Lower leg skin (tissue), 4 donors: ENCODE data around the gene AGMO. TPM values are rescaled to one million over a fixed set of nuclear protein-coding genes. Genes with fewer than 3 reads are reported as not detected.
"Not testable (repeated sequence)": the region's sequence is repeated elsewhere in the genome, so short reads cannot be mapped to it uniquely, and the experiment has no call there.

Source experiments
- DNase-seq, 2 donors: peaks; one replicate each; pipeline ENCODE4 v3.0.0-alpha.2; 2019; ENCODE audit warnings: low spot score in 2 of 2
- H3K4me3 ChIP-seq: fragments of 200-600 bp; sonication (generic); 2 replicates; pipeline ENCODE4 v1.5.1; 2017; ENCODE audit warnings: mild to moderate bottlenecking, low read depth; ENCODE audit not compliant: poor library complexity, severe bottlenecking
- POLR2A ChIP-seq, 2 donors: fragments of 450-650 bp; IDR thresholded peaks; one replicate each; pipeline ENCODE4 v1.6.1; 2016 to 2017; ENCODE audit warnings: antibody characterized with exemption in 2 of 2, mild to moderate bottlenecking in 1 of 2, moderate library complexity in 1 of 2
- WGBS, 2 donors: methylation state at CpG; one replicate each; pipeline ENCODE4 v1.1.5; 2018; 5-methylcytosine and 5-hydroxymethylcytosine counted together
- intact Hi-C: fragments of 100-400 bp; cut with DNase I; formaldehyde crosslinking; loops from one replicate; pipeline ENCODE4 v1.15.0; 2023; ENCODE audit warnings: low total_unique reads
- total RNA-seq, 4 donors: library from RNA; depleted of rRNA; stranded (reverse); fragments of >200 nt; gene quantifications; one replicate each; pipeline ENCODE4 v1.1.0, GENCODE V29; 2016
- TF ChIP-seq, protein P1 (sequence below), 3 donors: fragments of 450-650 bp; IDR thresholded peaks; one replicate each; pipeline ENCODE4 v1.5.1; 2016; ENCODE audit warnings: antibody characterized with exemption in 3 of 3, mild to moderate bottlenecking in 3 of 3, moderate library complexity in 2 of 3

AGMO gene
- total RNA-seq, 4 donors from 2014 or later, result 0.15 to 0.58 (median 0.22) TPM; not detected in 1

DNA sequence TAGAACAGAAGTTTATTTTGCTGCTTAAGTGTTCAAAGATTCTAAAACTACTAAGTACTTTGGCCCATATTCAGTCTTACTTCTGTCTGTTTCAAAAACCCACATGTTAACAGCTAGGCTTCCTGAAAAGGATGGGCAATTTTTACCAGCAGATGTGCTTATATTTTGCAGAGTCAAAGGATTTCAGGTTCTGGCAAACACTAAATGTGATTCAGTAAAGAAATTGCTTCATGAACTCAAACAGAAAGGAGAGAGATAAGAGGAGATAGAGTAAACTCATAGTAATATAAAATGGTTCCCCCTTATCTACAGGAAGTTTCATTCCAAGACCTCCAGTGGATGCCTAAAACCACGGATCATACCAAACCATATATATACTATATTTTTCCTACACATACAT lies 248.5 kb downstream of the AGMO start:
- WGBS, 2 donors, result 80 to 83% methylated on average over 1 of the region's 1 CpG
- no peak for TF ChIP-seq POLR2A (IDR thresholded peaks at IDR 0.05)
- TF ChIP-seq, protein P1, sequence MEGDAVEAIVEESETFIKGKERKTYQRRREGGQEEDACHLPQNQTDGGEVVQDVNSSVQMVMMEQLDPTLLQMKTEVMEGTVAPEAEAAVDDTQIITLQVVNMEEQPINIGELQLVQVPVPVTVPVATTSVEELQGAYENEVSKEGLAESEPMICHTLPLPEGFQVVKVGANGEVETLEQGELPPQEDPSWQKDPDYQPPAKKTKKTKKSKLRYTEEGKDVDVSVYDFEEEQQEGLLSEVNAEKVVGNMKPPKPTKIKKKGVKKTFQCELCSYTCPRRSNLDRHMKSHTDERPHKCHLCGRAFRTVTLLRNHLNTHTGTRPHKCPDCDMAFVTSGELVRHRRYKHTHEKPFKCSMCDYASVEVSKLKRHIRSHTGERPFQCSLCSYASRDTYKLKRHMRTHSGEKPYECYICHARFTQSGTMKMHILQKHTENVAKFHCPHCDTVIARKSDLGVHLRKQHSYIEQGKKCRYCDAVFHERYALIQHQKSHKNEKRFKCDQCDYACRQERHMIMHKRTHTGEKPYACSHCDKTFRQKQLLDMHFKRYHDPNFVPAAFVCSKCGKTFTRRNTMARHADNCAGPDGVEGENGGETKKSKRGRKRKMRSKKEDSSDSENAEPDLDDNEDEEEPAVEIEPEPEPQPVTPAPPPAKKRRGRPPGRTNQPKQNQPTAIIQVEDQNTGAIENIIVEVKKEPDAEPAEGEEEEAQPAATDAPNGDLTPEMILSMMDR (IDR thresholded peaks at IDR 0.05), result no peak
- no peak overlapping the region for H3K4me3 ChIP-seq
- no peak for DNase-seq
- intact Hi-C loops, result no loop called here

DNA sequence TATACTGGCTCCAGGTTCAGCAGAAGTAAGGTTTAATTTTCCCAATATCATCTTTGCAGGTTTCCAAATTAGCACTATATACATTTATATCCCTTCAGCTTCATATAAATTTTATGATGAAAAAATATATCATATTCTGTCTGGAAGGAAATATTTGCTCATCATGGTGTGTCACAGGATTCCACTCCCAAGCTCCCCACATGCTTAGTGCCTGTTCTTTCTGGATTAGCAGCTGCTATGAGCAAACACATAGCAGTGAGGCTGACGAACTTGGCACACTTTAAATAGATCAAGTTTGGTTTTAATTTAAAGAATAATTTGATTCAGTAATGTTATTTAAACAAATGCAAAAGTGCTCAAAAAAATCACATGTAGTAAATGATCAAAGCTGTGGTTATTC lies 251.9 kb downstream of the AGMO start:
- 58 to 66% methylated on average over 1 of the region's 1 CpG for WGBS, 2 donors
- intact Hi-C loops, result loop anchor here (10.0 kb wide), 1 partner anchor 765 kb away; no protein-coding TSS in a partner anchor
- no peak for DNase-seq
- no peak overlapping the region for H3K4me3 ChIP-seq
- no peak for TF ChIP-seq POLR2A (IDR thresholded peaks at IDR 0.05)
- TF ChIP-seq, protein P1 (IDR thresholded peaks at IDR 0.05), result no peak

DNA sequence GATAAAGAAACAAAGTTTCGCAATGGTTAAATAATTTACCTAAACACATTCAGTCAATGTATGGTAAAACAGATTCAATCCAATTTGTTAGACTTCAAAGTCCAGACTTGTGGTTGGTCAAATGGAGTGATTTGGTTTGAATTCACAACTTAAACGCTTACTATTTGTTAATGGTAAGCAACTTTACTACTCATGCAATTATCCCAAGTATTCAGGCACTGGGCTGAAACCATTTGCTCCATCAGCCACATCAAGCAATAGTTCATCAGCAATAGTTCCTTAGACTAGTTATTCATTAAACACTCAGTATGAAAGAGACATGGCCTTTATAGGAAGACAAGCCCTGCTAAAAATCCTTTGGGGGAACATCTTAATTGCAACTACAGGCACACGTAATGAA lies 253.0 kb downstream of the AGMO start:
- intact Hi-C loops, result loop anchor here (10.0 kb wide), 1 partner anchor 766 kb away; no protein-coding TSS in a partner anchor
- whole genome bisulfite sequencing, 2 donors, result 92 to 94% methylated on average over 3 of the region's 3 CpGs
- no peak for TF ChIP-seq POLR2A (IDR thresholded peaks at IDR 0.05)
- no peak for DNase-seq
- no peak overlapping the region for H3K4me3 ChIP-seq

DNA sequence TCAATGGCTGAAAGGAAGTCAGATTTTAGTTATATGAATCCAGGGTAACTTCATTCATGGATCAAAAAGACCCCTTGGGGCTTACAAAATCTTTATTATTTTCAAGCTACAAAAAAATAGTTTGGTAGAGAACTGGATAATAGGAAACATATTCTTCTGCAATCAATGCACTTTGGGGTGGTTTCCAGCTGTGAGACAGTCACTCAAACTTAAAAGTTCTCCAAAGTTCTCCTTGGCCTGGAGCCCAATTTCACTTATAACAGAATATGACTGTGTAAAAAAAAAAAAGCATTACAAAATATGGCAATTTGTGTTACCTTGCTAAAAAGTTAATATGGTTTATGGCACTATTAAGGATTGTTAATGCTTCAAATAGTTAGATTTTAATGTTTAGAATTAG lies 255.5 kb downstream of the AGMO start:
- no peak for TF ChIP-seq POLR2A (IDR thresholded peaks at IDR 0.05)
- TF ChIP-seq, protein P1 (IDR thresholded peaks at IDR 0.05), result no peak
- intact Hi-C loops, result loop anchor here (10.0 kb wide), 1 partner anchor 769 kb away; no protein-coding TSS in a partner anchor
- DNase-seq, result no peak
- H3K4me3 ChIP-seq, result no peak overlapping the region

DNA sequence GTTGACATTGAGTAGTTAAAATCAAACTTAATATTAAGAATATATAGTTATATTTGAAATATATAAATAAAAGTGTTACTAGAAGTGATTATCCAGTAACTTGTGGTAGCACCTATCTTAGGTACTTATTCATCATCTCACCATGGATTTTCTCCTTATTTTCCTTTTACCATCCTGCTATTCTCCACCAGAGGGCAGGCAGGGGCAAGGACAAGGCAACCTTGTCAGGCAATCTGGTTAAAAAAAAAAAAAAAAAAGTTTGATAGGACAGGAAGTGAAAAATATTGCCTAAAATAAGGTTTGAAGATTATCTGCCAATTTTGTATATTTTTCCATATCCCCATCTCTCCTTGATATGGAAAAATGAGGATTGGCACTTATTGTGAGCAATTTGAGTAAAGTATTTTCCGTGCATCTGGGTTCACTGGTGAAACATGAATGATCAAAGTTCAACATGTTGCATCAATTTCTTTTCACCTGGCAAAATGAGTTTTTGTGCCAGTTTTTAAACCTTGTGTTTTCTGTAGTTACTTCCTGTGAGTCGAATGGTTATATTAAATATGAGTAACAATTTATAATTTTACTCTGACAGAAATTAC lies 256.7 kb downstream of the AGMO start:
- DNase-seq, result peak in 1 of 2 donors; percentile 77
- WGBS, 2 donors, result 42 to 49% methylated on average over 2 of the region's 2 CpGs
- intact Hi-C loops, result loop anchor here (10.0 kb wide), 1 partner anchor 770 kb away; no protein-coding TSS in a partner anchor
- TF ChIP-seq POLR2A (IDR thresholded peaks at IDR 0.05), result no peak
- TF ChIP-seq, protein P1 (IDR thresholded peaks at IDR 0.05), result no peak
- no peak overlapping the region for H3K4me3 ChIP-seq

DNA sequence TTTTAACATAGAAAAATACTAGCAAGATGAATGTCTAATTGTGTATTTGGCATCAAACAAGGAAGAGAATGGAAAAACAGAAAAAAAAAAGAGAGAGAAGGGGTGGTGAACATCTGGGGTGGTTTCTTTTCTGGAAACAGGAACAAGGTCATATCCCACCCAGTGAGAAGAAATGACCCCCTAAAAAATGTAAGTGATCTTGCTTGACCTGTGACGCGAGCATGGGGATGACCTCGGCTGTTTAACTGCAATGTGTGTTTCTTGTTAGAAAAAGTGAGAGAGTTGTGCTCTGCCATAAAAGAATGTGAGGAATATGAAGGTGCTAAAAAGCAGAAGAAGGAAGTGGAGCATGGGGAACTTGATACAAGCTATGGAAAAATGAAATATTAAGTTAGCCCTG lies 258.5 kb downstream of the AGMO start:
- no peak for DNase-seq
- intact Hi-C loops, result loop anchor here (10.0 kb wide), 1 partner anchor 771 kb away; no protein-coding TSS in a partner anchor
- 79 to 85% methylated on average over 3 of the region's 3 CpGs for WGBS, 2 donors
- TF ChIP-seq, protein P1 (IDR thresholded peaks at IDR 0.05), result no peak
- no peak overlapping the region for H3K4me3 ChIP-seq

DNA sequence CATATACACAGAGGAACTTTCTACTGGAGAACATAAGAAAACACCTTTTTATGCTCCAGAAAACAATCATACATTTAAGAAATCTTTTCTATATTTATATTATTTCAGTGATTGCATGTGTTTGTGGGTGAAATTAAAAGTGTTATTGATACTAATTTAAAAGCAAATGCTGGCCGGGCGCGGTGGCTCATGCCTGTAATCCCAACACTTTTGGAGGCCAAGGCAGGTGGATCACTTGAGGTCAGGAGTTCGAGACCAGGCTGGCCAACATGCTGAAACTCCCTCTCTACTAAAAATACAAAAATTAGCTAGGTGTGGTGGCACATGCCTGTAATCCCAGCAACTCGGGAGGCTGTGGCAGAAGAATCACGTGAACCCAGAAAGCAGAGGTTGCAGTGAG lies 260.8 kb downstream of the AGMO start:
- intact Hi-C loops, result loop anchor here (10.0 kb wide), 1 partner anchor 774 kb away; no protein-coding TSS in a partner anchor
- DNase-seq, result peak in 1 of 2 donors; percentile 65
- not testable (repeated sequence) for H3K4me3 ChIP-seq
- 90 to 91% methylated on average over 6 of the region's 6 CpGs for WGBS, 2 donors
